Activated T-helper 2 cell treated with anti-CD3 and anti-CD28 coated beads, Interferon-gamma antibody, Interleukin-2, Interleukin-4, amounts not matched to agents 10 μg/mL and 5 μg/mL and 100 μg/mL, durations not matched to agents 14 hours and 24 hours and 36 hours (primary cell): ENCODE data around the gene DUSP21. TPM values are rescaled to one million over a fixed set of nuclear protein-coding genes. Genes with fewer than 3 reads are reported as not detected.
"Not testable (repeated sequence)": the region's sequence is repeated elsewhere in the genome, so short reads cannot be mapped to it uniquely, and the experiment has no call there.

ENCODE experiments used
- DNase-seq: peaks from one replicate; pipeline ENCODE4 v3.0.0; 2021; ENCODE audit warnings: low spot score
- H3K27ac Mint-ChIP-seq: one replicate; pipeline ENCODE4 v1.8.0; 2021; ENCODE audit warnings: mixed read lengths
- H3K27me3 Mint-ChIP-seq: one replicate; pipeline ENCODE4 v1.8.0; 2021; ENCODE audit warnings: low read depth, mixed read lengths
- H3K36me3 Mint-ChIP-seq: one replicate; pipeline ENCODE4 v1.8.0; 2021; ENCODE audit warnings: low read depth, mixed read lengths
- H3K4me1 Mint-ChIP-seq: one replicate; pipeline ENCODE4 v1.8.0; 2021; ENCODE audit warnings: low read depth, mixed read lengths
- H3K4me3 Mint-ChIP-seq: one replicate; pipeline ENCODE4 v1.8.0; 2021; ENCODE audit warnings: low read depth, mild to moderate bottlenecking, moderate library complexity, mixed read lengths
- H3K9me3 Mint-ChIP-seq: one replicate; pipeline ENCODE4 v1.8.0; 2021; ENCODE audit warnings: mixed read lengths
- intact Hi-C: fragments of 100-400 bp; cut with micrococcal nuclease; formaldehyde crosslinking; loops from one replicate; pipeline ENCODE4 v1.15.1; 2023
- total RNA-seq: library from RNA; stranded (reverse); gene quantifications from 2 replicates; pipeline ENCODE4 v1.2.3, GENCODE V29; 2022

DUSP21 gene
- total RNA-seq, 1 donor from 2014 or later: not detected

DNA sequence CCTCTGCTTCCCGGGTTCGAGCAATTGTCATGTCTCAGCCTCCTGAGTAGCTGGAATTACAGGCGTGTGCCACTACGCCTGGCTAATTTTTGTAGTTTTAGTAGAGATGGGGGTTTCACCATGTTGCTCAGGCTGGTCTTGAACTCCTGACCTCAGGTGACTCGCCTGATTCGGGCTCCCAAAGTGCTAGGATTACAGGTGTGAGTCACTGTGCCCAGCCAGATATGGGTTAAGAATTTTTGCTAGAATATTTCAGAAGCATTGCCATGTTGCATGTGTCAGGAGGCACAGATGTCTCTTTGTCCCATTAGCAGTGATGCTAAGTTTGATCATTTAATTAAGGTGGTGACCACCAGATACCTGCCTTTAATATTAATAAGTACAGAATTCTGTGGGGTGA, 7.1 kb downstream of the DUSP21 start:
- H3K4me3 Mint-ChIP-seq, H3K36me3 Mint-ChIP-seq, H3K4me1 Mint-ChIP-seq, intact Hi-C loops, H3K9me3 Mint-ChIP-seq, DNase-seq, H3K27me3 Mint-ChIP-seq, H3K27ac Mint-ChIP-seq: not testable (repeated sequence)

DNA sequence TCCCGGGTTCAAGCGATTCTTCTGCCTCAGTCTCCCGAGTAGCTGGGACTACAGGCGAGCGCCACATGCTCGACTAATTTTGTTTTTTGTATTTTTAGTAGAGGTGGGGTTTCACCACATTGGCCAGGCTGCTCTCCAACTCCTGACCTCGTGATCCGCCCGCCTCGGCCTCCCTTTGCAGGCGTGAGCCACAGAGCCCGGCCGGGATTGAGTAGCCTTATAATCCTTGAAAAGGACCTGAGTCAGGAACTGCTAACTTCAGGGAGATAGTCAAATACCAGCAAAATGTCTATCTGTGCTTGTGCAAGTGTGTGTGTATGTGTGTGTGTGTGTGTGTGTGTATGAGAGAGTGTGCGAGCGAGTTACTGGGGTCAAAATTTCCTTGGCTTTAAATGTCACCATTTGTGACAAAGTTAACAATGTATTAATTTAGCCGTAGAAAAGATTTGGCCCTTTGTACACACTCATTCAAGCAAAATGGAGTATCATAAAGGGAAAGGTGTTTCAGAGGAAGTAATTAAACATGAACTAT, 27.4 kb downstream of the DUSP21 start:
- Mint-ChIP-seq H3K4me3 (peak overlapping the region; percentile 56), H3K36me3 (peaks cover 6% of the 10 kb centered on the region), H3K9me3 (no peaks in the 10 kb centered on the region), H3K27me3 (no peaks in the 10 kb centered on the region), H3K27ac (peak overlapping the region; percentile 3), H3K4me1 (peaks cover 5% of the 10 kb centered on the region)
- intact Hi-C loops: loop anchor here (5.0 to 10.0 kb wide), 2 partner anchors 76 to 1216 kb away; partner anchors contain the start of gene MAOA
- no peak for DNase-seq

DNA sequence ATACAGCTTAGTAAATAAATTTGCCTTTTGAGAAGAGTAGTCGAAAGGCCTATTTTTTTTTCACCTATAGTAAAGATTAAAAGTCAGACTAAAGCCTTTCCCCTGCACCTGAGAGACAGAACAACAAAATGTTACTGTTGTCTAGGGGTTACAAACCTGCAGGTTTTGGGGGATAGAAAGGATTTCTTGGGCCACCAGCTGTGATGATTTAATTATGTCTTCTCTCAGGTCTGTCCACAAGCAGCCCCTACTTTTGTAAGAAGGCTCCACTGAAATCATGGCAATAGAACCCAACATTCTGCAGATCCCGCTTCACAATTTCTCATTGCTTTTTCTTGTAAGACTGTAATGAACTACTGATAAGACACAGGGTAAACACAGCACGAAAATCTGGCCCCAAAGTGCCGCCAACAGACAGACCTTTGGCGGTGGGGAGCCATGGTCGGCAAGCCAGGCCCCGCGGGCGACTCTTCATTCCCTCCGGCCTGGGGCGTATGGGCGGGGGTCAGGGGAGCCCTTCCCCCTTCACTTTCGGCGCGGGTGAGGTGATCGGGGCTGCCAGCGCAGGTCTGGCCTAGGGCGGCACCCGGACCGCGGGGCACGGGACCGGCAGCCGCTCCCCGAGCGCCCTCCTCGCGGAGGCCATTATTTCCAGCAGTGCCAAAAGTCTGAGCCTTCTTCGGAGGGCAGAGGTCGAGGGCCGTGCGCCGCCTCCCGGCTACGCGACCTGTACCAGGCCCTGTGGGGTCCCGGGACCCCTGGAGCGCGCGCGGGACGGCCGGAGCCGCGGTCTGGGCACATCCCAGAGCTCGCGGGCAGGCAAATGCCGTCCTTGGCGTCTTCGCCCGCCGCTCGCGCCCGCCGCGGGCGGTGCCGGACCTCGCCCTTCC, 28.4 kb downstream of the DUSP21 start:
- intact Hi-C loops: loop anchor here (5.0 to 10.0 kb wide), 2 partner anchors 75 to 1217 kb away; partner anchors contain the start of gene MAOA
- Mint-ChIP-seq H3K36me3 (peaks cover 6% of the 10 kb centered on the region), H3K9me3 (no peaks in the 10 kb centered on the region), H3K27ac (peak overlapping the region; percentile 91), H3K27me3 (no peaks in the 10 kb centered on the region), H3K4me3 (peak overlapping the region; percentile 86), H3K4me1 (peaks cover 8% of the 10 kb centered on the region)
- DNase-seq: peak; percentile 28

DNA sequence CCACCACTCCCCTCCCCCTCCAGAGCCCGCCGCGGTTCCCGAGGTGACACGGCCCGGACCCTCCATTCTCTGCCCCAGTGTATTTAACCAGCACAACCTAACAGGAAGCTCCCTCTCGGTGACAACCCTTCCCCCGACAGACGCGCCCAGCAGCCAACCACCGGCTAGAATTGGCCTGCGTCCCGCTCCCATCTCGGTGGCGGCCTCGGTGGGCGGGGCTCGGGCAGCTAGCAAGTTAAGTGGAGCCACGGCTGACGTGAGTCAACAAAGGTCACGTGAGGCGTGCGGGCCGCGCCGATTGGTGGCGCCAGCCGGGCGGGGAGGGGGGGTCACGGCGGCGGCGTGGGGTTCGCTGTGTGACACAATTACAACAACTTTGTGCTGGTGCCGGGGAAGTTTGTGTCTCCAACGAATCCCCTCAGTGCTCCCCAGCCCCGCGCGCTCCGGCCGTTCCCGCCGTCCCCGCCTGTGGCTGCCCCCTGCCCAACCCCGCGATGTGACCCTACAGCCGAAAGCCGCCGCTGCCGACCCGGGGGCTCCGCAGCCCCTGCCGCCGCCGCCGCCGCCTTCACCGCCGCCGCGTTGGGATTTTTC, 29.1 kb downstream of the DUSP21 start, which contains the start of gene KDM6A:
Gene KDM6A (plus strand): TSS at position 368 of the 594 bp plus-strand sequence. CDS start 364 bp downstream, outside the sequence.
- H3K4me1 Mint-ChIP-seq: peaks cover 8% of the 10 kb centered on the region
- no peaks in the 10 kb centered on the region for H3K27me3 Mint-ChIP-seq
- H3K4me3 Mint-ChIP-seq: peak within 1 kb of the TSS; percentile 95
- intact Hi-C loops: loop anchor here (5.0 to 10.0 kb wide), 2 partner anchors 74 to 1218 kb away; partner anchors contain the start of gene MAOA
- H3K36me3 Mint-ChIP-seq: peaks cover 6% of the 10 kb centered on the region
- no peaks in the 10 kb centered on the region for H3K9me3 Mint-ChIP-seq
- DNase-seq: peak; percentile 92
- H3K27ac Mint-ChIP-seq: peak within 1 kb of the TSS; percentile 98

DNA sequence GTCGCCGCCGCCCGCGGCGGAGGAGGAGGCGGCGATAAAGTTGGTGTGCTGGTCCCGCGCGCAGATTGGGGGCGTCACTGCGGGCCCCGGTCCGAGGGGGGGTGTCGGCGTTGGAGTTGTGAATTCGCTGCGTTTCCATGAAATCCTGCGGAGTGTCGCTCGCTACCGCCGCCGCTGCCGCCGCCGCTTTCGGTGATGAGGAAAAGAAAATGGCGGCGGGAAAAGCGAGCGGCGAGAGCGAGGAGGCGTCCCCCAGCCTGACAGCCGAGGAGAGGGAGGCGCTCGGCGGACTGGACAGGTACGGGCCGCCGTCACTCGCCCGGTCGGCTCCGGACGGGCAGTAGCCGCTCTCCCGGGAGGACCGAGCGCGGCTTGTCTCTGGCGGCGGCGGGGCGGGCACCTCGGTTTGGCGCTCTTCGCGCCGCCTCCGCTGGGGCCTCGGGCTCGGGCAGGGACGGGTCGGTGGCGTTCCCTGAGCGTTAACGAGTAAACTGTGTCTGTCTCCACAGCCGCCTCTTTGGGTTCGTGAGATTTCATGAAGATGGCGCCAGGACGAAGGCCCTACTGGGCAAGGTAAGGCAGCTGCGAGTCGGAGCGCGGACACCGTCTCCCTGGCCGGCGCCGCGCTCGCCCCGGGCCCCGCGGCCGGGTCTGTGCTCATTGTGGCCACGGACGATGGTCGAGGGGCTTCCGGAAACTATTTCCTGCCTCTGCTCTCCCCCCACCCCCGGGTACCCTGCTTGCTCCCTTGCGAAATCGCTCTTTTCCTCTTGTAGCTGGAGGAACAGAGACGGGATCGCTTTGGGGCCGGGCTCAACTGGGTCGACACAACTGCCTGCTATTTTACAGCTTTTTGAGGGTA, 29.8 kb downstream of the DUSP21 start:
- Mint-ChIP-seq H3K9me3 (no peaks in the 10 kb centered on the region), H3K4me1 (peaks cover 8% of the 10 kb centered on the region), H3K27ac (peak overlapping the region; percentile 98), H3K27me3 (no peaks in the 10 kb centered on the region), H3K4me3 (peak overlapping the region; percentile 95), H3K36me3 (peaks cover 6% of the 10 kb centered on the region)
- intact Hi-C loops: loop anchor here (2.0 to 10.0 kb wide), 3 partner anchors 74 to 1219 kb away; partner anchors contain the start of gene MAOA
- peak; percentile 24 for DNase-seq

DNA sequence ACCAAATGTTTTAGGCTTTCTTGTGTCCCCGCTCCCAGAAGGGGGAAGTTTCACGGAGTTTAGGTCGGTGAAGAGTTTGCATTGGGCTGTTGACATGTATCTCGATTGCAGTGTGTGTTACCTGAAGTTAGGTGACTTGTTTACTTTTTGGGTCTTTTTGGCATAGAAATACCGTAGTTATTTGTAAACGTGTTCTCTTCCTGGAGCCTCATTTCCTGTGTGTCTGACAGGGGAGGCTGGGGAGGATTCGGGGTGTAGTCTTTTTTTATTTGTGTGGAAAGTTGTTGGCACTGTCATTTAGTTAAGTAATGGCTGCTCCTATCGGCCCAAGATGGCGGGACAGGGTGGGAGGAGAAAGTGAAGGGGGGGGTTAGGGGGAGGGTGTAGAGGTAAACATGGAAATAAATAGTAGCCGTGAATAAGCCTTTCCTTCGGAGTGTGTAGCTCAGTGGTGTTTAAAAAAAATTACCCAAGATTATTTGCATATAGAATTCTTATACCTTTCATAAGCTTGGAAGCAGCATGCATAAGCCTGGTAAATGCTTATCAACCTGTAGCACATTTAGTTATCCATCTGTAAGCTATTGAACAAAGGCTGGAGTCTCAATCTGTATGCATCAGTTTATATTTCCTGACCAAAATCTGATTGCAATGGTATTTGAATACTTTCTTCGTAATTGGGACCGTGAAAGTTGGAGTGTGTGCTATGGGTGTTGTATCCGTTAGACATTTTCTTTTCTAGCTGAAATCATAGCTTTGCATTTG, 30.8 kb downstream of the DUSP21 start:
- intact Hi-C loops: loop anchor here (2.0 to 10.0 kb wide), 3 partner anchors 73 to 1220 kb away; partner anchors contain the start of gene MAOA
- peaks cover 8% of the 10 kb centered on the region for H3K4me1 Mint-ChIP-seq
- H3K27me3 Mint-ChIP-seq: no peaks in the 10 kb centered on the region
- H3K27ac Mint-ChIP-seq: peak overlapping the region; percentile 98
- no peaks in the 10 kb centered on the region for H3K9me3 Mint-ChIP-seq
- peak overlapping the region; percentile 95 for H3K4me3 Mint-ChIP-seq
- peak; percentile 16 for DNase-seq
- H3K36me3 Mint-ChIP-seq: peaks cover 8% of the 10 kb centered on the region

DNA sequence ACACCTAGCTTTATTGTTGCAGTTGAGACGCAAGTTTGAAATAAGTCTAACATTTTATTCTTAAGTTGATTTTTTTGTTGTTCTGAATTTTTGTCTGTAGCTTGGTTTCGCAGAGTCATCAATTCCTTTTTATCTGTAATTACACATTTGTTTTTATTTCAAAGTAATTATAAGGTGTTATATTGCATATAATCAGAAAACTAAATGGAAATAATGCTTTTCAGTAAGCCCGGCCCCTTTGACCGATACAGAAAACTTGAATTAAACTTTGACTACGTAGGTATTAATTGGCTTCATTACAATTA, 31.3 kb downstream of the DUSP21 start:
- no peaks in the 10 kb centered on the region for H3K27me3 Mint-ChIP-seq
- peaks cover 10% of the 10 kb centered on the region for H3K36me3 Mint-ChIP-seq
- DNase-seq: no peak
- H3K27ac Mint-ChIP-seq: peak overlapping the region; percentile 98
- intact Hi-C loops: loop anchor here (2.0 to 10.0 kb wide), 2 partner anchors 194 to 1220 kb away; partner anchors contain the start of gene MAOA
- H3K4me3 Mint-ChIP-seq: peak overlapping the region; percentile 95
- peaks cover 8% of the 10 kb centered on the region for H3K4me1 Mint-ChIP-seq
- no peaks in the 10 kb centered on the region for H3K9me3 Mint-ChIP-seq

DNA sequence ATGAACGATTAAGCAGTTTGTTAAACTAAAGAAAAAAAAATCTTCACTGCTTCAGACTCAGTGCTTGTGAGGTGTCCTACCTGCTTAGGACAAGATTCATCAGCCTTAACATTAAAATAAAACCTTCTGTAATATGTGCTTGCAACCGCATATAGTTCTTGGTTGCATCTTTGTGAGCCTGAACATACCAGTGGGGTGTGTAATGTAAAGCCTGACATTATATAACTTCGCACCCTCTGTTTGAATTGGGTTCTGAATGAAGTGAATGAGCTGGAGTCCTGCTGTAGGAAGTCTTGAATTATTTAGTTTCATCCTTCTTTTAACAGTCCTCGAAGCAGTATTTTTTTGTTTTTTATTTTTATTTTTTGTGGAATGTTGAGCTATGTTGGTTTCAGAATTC, 32.3 kb downstream of the DUSP21 start:
- Mint-ChIP-seq H3K9me3 (no peaks in the 10 kb centered on the region), H3K4me3 (peak overlapping the region; percentile 66), H3K4me1 (peaks cover 7% of the 10 kb centered on the region), H3K36me3 (peaks cover 11% of the 10 kb centered on the region), H3K27me3 (no peaks in the 10 kb centered on the region), H3K27ac (no peak overlapping the region)
- no peak for DNase-seq
- intact Hi-C loops: loop anchor here (10.0 kb wide), 1 partner anchor 1221 kb away; the partner anchor contains the start of gene MAOA

DNA sequence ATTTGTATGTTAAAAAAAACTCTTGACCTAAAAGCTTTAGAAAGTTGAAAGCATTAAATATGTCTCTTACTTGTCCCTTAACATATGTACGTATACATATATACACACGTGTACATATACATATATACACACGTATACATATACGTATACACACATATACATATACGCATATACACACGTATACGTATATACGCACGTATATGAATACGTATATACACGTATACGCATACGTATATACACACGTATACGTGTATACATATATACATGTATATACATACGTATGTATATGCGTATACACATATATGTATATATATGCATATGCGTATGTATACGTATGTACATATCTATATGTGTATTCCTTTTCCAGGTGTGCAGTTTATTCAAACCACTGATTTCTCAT, 32.9 kb downstream of the DUSP21 start:
- intact Hi-C loops: loop anchor here (10.0 kb wide), 1 partner anchor 1222 kb away; the partner anchor contains the start of gene MAOA
- Mint-ChIP-seq H3K4me1 (peaks cover 4% of the 10 kb centered on the region), H3K27me3 (no peaks in the 10 kb centered on the region), H3K9me3 (no peaks in the 10 kb centered on the region), H3K36me3 (peaks cover 15% of the 10 kb centered on the region), H3K27ac (no peak overlapping the region), H3K4me3 (no peak overlapping the region)
- no peak for DNase-seq

DNA sequence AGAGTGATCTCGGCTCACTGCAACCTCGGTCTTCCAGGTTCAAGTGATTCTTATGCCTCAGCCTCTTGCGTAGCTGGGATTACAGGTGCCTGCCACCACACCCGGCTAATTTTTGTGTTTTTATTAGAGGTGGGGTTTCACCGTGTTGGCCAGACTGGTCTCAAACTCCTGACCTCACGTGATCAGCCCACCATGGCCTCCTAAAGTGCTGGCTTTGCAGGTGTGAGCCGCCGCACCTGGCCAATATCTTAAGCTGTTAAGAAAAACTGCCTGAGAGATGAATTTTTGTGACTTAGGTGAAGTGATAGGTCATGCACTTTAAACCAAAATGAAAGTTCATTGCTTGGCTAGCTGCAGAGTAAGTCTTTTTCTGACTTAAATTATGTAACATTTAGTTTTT, 35.0 kb downstream of the DUSP21 start:
- Mint-ChIP-seq H3K9me3 (no peaks in the 10 kb centered on the region), H3K4me3 (no peak overlapping the region), H3K27me3 (no peaks in the 10 kb centered on the region), H3K36me3 (peaks cover 15% of the 10 kb centered on the region), H3K4me1 (peaks cover 4% of the 10 kb centered on the region), H3K27ac (no peak overlapping the region)
- intact Hi-C loops: loop anchor here (10.0 kb wide), 1 partner anchor 1224 kb away; the partner anchor contains the start of gene MAOA
- no peak for DNase-seq

DNA sequence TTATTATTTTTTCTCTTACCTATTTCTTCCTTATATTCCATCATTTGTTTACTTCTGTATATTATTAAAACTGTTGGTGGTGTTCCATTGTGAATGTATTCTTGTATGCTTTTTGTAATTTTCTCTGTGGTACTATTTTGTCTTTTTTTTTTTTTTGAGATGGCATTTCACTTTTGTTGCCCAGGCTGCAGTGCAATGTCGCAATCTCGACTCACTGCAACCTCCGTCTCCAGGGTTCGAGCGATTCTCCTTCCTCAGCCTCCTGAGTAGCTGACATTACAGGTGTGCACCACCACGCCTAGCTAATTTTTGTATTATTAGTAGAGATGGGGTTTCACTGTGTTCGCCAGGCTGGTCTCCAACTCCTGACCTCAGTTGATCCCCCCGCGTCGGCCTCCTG, 37.7 kb downstream of the DUSP21 start:
- DNase-seq: no peak
- H3K4me1 Mint-ChIP-seq: peaks cover 4% of the 10 kb centered on the region
- H3K36me3 Mint-ChIP-seq: peaks cover 8% of the 10 kb centered on the region
- no peaks in the 10 kb centered on the region for H3K27me3 Mint-ChIP-seq
- no peaks in the 10 kb centered on the region for H3K9me3 Mint-ChIP-seq
- H3K27ac Mint-ChIP-seq: no peak overlapping the region
- no peak overlapping the region for H3K4me3 Mint-ChIP-seq
- intact Hi-C loops: no loop called here
